Measurements from ENCODE around the gene SAP30.

The SAP30 gene

GRCh38 chr4:173374588-173374987 is 3.8 kb downstream of the SAP30 start:
- H3K36me3 ChIP-seq (ENCODE audit: control insufficient read depth, insufficient read depth, low read length): no peaks in the 10 kb centered on the region
- H3K9me3 ChIP-seq (ENCODE audit: control insufficient read depth, low read length): no peaks in the 10 kb centered on the region
- no peak overlapping the region for H3K4me3 ChIP-seq (ENCODE audit: low read length)
- H3K9ac ChIP-seq (ENCODE audit: low read length): no peak overlapping the region
- H3K27me3 ChIP-seq (ENCODE audit: control insufficient read depth, insufficient read depth, low read length): no peaks in the 10 kb centered on the region
- peaks cover 5% of the 10 kb centered on the region for H3K4me1 ChIP-seq (ENCODE audit: control insufficient read depth, insufficient read depth, low read length)

DNA sequence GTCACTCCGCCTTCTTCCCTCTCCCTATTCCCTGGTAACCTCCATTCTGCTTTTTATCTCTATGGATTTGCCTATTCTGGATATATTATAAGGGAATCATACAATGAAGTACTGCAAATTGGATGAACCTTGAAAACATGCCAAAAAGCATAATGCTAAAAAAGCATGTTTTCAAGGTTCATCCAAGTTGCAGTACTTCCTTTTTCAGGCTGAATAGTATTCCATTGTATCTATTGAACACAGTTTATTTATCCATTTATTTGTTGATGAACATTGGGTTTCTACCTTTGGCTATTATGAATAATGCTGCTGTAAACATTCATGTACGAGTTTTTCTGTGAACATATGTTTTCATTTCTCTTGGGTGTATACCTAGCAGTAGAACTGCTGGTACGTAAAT is 9.2 kb downstream of the SAP30 start:
- Histone ChIP-seq H3K27me3 (ENCODE audit: control insufficient read depth, insufficient read depth, low read length) (no peaks in the 10 kb centered on the region), H3K4me1 (ENCODE audit: control insufficient read depth, insufficient read depth, low read length) (peaks cover 3% of the 10 kb centered on the region), H3K9ac (ENCODE audit: low read length) (no peak overlapping the region), H3K36me3 (ENCODE audit: control insufficient read depth, insufficient read depth, low read length) (no peaks in the 10 kb centered on the region), H3K4me3 (ENCODE audit: low read length) (no peak overlapping the region), H3K9me3 (ENCODE audit: control insufficient read depth, low read length) (no peaks in the 10 kb centered on the region)

DNA sequence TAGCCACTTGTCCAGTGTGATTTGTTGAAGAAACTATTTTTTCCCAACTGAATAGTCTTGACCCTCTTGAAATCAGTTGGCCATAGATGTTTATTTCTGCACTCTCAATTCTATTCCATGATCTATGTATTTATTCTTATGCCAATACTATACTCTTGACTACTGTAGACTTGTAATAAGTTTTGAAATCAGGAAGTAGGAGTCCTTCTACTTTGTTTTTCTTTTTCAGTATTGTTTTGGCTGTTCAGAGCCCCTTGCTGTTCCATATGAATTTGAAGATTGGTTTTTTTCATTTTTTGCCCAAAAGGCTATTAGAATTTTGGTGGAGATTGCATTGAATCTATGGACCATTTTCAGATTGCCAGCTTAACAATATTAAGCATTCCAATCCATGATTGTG is 10.2 kb downstream of the SAP30 start:
- no peaks in the 10 kb centered on the region for H3K36me3 ChIP-seq (ENCODE audit: control insufficient read depth, insufficient read depth, low read length)
- no peak overlapping the region for H3K4me3 ChIP-seq (ENCODE audit: low read length)
- no peaks in the 10 kb centered on the region for H3K9me3 ChIP-seq (ENCODE audit: control insufficient read depth, low read length)
- H3K9ac ChIP-seq (ENCODE audit: low read length): no peak overlapping the region
- H3K4me1 ChIP-seq (ENCODE audit: control insufficient read depth, insufficient read depth, low read length): peaks cover 6% of the 10 kb centered on the region
- no peaks in the 10 kb centered on the region for H3K27me3 ChIP-seq (ENCODE audit: control insufficient read depth, insufficient read depth, low read length)

GRCh38 chr4:173381610-173382009 is 10.9 kb downstream of the SAP30 start:
- no peak overlapping the region for H3K4me3 ChIP-seq (ENCODE audit: low read length)
- H3K4me1 ChIP-seq (ENCODE audit: control insufficient read depth, insufficient read depth, low read length): peaks cover 6% of the 10 kb centered on the region
- no peaks in the 10 kb centered on the region for H3K36me3 ChIP-seq (ENCODE audit: control insufficient read depth, insufficient read depth, low read length)
- no peaks in the 10 kb centered on the region for H3K9me3 ChIP-seq (ENCODE audit: control insufficient read depth, low read length)
- H3K27me3 ChIP-seq (ENCODE audit: control insufficient read depth, insufficient read depth, low read length): no peaks in the 10 kb centered on the region
- no peak overlapping the region for H3K9ac ChIP-seq (ENCODE audit: low read length)

GRCh38 chr4:173382349-173382748 is 11.6 kb downstream of the SAP30 start:
- Histone ChIP-seq H3K4me3 (ENCODE audit: low read length) (no peak overlapping the region), H3K27me3 (ENCODE audit: control insufficient read depth, insufficient read depth, low read length) (no peaks in the 10 kb centered on the region), H3K4me1 (ENCODE audit: control insufficient read depth, insufficient read depth, low read length) (peaks cover 11% of the 10 kb centered on the region), H3K9ac (ENCODE audit: low read length) (no peak overlapping the region), H3K9me3 (ENCODE audit: control insufficient read depth, low read length) (no peaks in the 10 kb centered on the region), H3K36me3 (ENCODE audit: control insufficient read depth, insufficient read depth, low read length) (no peaks in the 10 kb centered on the region)

DNA sequence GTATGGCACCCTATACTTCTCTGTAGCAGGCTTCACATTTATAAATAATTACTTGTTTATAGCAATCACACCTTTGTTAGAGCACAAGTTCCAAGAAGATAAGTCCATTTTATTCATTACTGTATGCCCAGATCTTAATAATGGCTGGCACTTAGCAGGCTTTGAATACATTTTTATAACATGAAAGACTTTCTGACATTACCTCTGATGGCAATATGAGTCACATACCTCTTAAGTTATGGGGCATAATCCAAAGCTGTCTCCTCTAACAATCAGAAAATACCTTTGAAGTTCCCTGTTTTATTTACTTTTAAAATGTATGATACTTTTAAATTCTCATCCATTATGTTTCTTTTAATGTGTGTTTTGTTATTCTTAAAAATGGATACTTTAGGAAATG is 16.0 kb downstream of the SAP30 start:
- peaks cover 15% of the 10 kb centered on the region for H3K4me1 ChIP-seq (ENCODE audit: control insufficient read depth, insufficient read depth, low read length)
- no peak overlapping the region for H3K9ac ChIP-seq (ENCODE audit: low read length)
- no peaks in the 10 kb centered on the region for H3K36me3 ChIP-seq (ENCODE audit: control insufficient read depth, insufficient read depth, low read length)
- H3K27me3 ChIP-seq (ENCODE audit: control insufficient read depth, insufficient read depth, low read length): no peaks in the 10 kb centered on the region
- no peaks in the 10 kb centered on the region for H3K9me3 ChIP-seq (ENCODE audit: control insufficient read depth, low read length)
- H3K4me3 ChIP-seq (ENCODE audit: low read length): no peak overlapping the region

DNA sequence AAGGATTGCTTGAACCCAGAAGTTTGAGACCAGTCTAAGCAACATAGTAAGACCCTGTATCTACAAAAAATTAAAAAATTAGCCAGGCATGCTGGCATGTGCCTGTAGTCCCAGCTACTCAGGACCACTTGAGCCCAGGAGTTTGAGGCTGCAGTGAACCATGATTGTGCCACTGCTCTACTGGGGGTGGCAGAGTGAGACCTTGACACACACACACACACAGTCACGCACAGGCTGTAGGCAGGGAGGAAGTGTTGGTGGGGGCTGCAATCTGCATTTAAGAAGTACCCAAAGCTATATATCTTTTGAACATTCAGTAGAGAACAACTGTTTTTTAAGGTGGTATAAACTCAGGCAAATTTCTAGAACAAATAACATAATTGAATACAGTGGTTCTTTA is 20.9 kb downstream of the SAP30 start:
- Histone ChIP-seq H3K4me3 (ENCODE audit: low read length) (no peak overlapping the region), H3K27me3 (ENCODE audit: control insufficient read depth, insufficient read depth, low read length) (no peaks in the 10 kb centered on the region), H3K36me3 (ENCODE audit: control insufficient read depth, insufficient read depth, low read length) (no peaks in the 10 kb centered on the region), H3K4me1 (ENCODE audit: control insufficient read depth, insufficient read depth, low read length) (peaks cover 15% of the 10 kb centered on the region), H3K9ac (ENCODE audit: low read length) (no peak overlapping the region), H3K9me3 (ENCODE audit: control insufficient read depth, low read length) (no peaks in the 10 kb centered on the region)

DNA sequence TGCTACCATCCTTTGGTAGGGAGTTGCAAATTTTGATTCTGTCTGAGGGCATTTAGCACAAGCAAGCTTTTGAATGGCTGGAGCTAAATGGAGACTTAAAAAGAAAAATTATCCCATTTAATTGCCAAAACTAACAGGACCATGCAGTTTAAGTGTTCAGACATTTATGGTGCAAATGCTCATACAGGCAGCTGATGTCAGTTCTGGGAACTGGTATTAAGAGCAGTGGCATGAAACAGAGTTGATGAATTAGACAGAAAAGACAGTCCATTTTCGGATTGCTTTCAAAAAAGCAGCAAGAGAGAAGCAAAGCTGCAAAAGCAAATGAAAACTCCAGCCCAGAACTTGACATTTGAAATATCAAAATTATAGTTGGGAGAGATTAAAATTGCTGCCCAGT is 26.9 kb downstream of the SAP30 start:
- peaks cover 7% of the 10 kb centered on the region for H3K4me1 ChIP-seq (ENCODE audit: control insufficient read depth, insufficient read depth, low read length)
- H3K9me3 ChIP-seq (ENCODE audit: control insufficient read depth, low read length): no peaks in the 10 kb centered on the region
- no peaks in the 10 kb centered on the region for H3K27me3 ChIP-seq (ENCODE audit: control insufficient read depth, insufficient read depth, low read length)
- H3K36me3 ChIP-seq (ENCODE audit: control insufficient read depth, insufficient read depth, low read length): no peaks in the 10 kb centered on the region
- no peak overlapping the region for H3K4me3 ChIP-seq (ENCODE audit: low read length)
- no peak overlapping the region for H3K9ac ChIP-seq (ENCODE audit: low read length)

DNA sequence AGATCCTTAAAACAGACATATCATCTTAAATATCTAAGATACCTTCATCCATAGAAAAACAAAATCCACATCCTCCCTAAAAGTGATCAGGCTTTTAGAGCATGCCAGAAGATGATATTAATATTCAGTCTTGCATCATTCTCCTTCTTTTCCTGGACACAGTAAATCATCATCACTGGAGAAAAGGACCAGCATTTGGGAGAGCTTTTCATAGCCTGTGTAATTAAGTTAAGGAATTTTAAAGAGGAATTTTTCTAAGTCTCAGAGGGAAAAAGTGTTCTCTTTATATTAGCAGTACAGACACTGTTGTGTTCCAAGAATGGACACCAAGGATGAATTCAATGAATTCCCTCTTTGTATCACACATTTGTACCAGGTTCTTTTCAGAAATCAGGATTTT is 27.5 kb downstream of the SAP30 start:
- Histone ChIP-seq H3K9ac (ENCODE audit: low read length) (no peak overlapping the region), H3K27me3 (ENCODE audit: control insufficient read depth, insufficient read depth, low read length) (no peaks in the 10 kb centered on the region), H3K36me3 (ENCODE audit: control insufficient read depth, insufficient read depth, low read length) (no peaks in the 10 kb centered on the region), H3K4me1 (ENCODE audit: control insufficient read depth, insufficient read depth, low read length) (peaks cover 3% of the 10 kb centered on the region), H3K4me3 (ENCODE audit: low read length) (no peak overlapping the region), H3K9me3 (ENCODE audit: control insufficient read depth, low read length) (no peaks in the 10 kb centered on the region)

DNA sequence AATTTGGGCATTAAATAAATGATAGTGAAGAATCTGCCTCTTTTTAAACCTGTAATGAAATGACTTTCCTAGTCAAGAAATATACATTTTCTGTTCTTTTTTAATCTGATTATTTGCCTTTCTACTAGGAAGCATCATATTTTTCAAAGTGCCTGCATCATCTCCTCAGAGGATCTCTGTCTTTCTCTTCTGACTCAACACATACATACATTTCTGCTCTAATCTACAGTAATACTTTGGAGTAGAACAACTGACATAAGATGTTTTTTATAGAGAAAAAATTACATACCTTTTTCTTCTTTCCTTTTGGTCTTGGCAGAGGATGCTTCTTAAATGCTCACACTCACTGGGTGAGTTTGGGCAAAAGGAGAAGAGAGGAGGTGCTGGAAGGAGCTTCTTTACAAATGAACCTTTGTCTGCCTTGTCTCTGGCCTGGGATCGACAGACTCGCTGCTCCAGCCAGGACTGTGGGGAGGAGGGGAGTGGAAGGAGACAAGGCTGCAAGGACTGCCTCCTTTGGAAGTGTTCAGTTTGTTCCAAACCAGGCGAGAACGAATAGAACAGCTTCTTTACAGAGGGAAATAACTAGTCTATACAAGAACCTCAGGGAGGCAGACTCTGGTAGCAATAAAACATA is 28.1 kb downstream of the SAP30 start, which contains the start of gene SCRG1:
Gene SCRG1 (minus strand): TSS at position 338 of the 637 bp plus-strand sequence. CDS start 7,702 bp downstream, outside the sequence.
- Histone ChIP-seq H3K9me3 (ENCODE audit: control insufficient read depth, low read length) (no peaks in the 10 kb centered on the region), H3K36me3 (ENCODE audit: control insufficient read depth, insufficient read depth, low read length) (no peaks in the 10 kb centered on the region), H3K4me3 (ENCODE audit: low read length) (no peak within 1 kb of the TSS), H3K4me1 (ENCODE audit: control insufficient read depth, insufficient read depth, low read length) (peaks cover 3% of the 10 kb centered on the region), H3K9ac (ENCODE audit: low read length) (no peak within 1 kb of the TSS), H3K27me3 (ENCODE audit: control insufficient read depth, insufficient read depth, low read length) (no peaks in the 10 kb centered on the region)

DNA sequence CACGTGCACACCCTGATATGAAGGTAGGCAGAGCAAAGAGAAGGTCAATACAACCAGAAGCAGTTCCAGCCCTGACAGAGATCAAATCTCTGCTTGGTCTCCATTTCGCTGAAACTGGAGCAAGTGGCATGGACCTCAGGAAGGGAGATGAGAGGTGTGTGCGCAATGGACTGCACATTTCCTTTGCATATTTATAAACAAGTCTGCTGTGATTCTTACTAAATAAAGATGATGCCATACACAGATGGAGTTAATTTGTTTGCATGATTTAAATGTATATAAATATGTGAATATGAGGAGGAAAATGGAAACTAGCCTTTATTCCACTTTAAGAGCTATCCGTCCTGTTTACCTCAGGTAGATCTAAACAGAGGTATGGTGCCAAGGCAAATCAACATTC is 30.3 kb downstream of the SAP30 start:
- Histone ChIP-seq H3K9me3 (ENCODE audit: control insufficient read depth, low read length) (no peaks in the 10 kb centered on the region), H3K4me3 (ENCODE audit: low read length) (no peak overlapping the region), H3K4me1 (ENCODE audit: control insufficient read depth, insufficient read depth, low read length) (peaks cover 14% of the 10 kb centered on the region), H3K36me3 (ENCODE audit: control insufficient read depth, insufficient read depth, low read length) (peaks cover 3% of the 10 kb centered on the region), H3K27me3 (ENCODE audit: control insufficient read depth, insufficient read depth, low read length) (no peaks in the 10 kb centered on the region), H3K9ac (ENCODE audit: low read length) (no peak overlapping the region)

DNA sequence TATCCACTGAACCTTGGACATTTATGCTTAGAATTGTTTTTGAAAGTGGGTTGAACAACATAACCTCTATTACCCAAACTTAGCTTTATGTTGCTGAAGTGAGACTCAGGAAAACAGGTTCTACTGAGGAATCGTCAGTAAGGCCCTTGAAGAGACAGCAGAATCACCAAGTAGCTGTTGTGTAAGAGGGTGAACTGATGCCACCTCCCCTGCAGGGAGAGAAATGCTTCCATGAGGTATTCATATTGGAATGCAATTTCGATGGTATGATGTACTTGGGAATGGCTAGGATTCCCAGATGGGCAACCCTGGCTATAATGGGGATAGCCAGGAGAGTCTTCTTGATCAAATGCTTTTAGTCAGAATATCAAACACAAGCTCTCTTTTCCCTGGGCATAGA is 32.3 kb downstream of the SAP30 start:
- Histone ChIP-seq H3K9ac (ENCODE audit: low read length) (no peak overlapping the region), H3K27me3 (ENCODE audit: control insufficient read depth, insufficient read depth, low read length) (no peaks in the 10 kb centered on the region), H3K36me3 (ENCODE audit: control insufficient read depth, insufficient read depth, low read length) (peaks cover 3% of the 10 kb centered on the region), H3K9me3 (ENCODE audit: control insufficient read depth, low read length) (no peaks in the 10 kb centered on the region), H3K4me1 (ENCODE audit: control insufficient read depth, insufficient read depth, low read length) (peaks cover 20% of the 10 kb centered on the region), H3K4me3 (ENCODE audit: low read length) (no peak overlapping the region)

Data from mucosa of stomach (tissue), 1 donor.